Measurements from ENCODE around the gene THSD7A. TPM values are rescaled to one million over a fixed set of nuclear protein-coding genes. Genes with fewer than 3 reads are reported as not detected.

THSD7A gene
- total and polyA plus RNA-seq, 2 experiments from 2014 or later: 4.0 to 8.3 TPM

- H3K36me3 ChIP-seq (replicated peaks; ENCODE audit: insufficient read depth, low read depth): no peaks in the 10 kb centered on the region
- no peak overlapping the region for H2AFZ ChIP-seq
- H4K20me1 ChIP-seq (ENCODE audit: insufficient read depth, poor library complexity, severe bottlenecking): no peaks in the 10 kb centered on the region
- no peak overlapping the region for H3K27ac ChIP-seq
- no peak for DNase-seq (ENCODE audit: low spot score)
- H3K4me1 ChIP-seq (ENCODE audit: insufficient read depth): no peaks in the 10 kb centered on the region
- H3K79me2 ChIP-seq: no peaks in the 10 kb centered on the region
- no peaks in the 10 kb centered on the region for H3K9me3 ChIP-seq (ENCODE audit: low read depth)
- no peak overlapping the region for H3K4me2 ChIP-seq
- no peaks in the 10 kb centered on the region for H3K27me3 ChIP-seq
- no peaks in the 10 kb centered on the region for H3K9me2 ChIP-seq (replicated peaks; ENCODE audit: insufficient read depth)
- 73% methylated on average over 5 of the region's 5 CpGs for WGBS (ENCODE audit: low lambda C conversion rate, missing lambda C conversion rate)
- TF ChIP-seq CTCF (IDR thresholded peaks at IDR 0.05; ENCODE audit: poor library complexity): no peak
- no peak for TF ChIP-seq EZH2 (IDR thresholded peaks at IDR 0.05; ENCODE audit: borderline replicate concordance)
- no peak for TF ChIP-seq EZH2phosphoT487 (IDR thresholded peaks at IDR 0.05; ENCODE audit: low read depth, severe bottlenecking, unreplicated experiment)
- H3K4me3 ChIP-seq: no peak overlapping the region
These were observed 373.1 kb downstream of the THSD7A start for GRCh38 chr7:11458736-11459483.

- no peaks in the 10 kb centered on the region for H3K27me3 ChIP-seq
- TF ChIP-seq EZH2 (IDR thresholded peaks at IDR 0.05; ENCODE audit: borderline replicate concordance): no peak
- TF ChIP-seq EZH2phosphoT487 (IDR thresholded peaks at IDR 0.05; ENCODE audit: low read depth, severe bottlenecking, unreplicated experiment): no peak
- TF ChIP-seq CTCF (IDR thresholded peaks at IDR 0.05; ENCODE audit: poor library complexity): no peak
- no peak for DNase-seq (ENCODE audit: low spot score)
- H3K36me3 ChIP-seq (replicated peaks; ENCODE audit: insufficient read depth, low read depth): no peaks in the 10 kb centered on the region
- no peaks in the 10 kb centered on the region for H3K9me2 ChIP-seq (replicated peaks; ENCODE audit: insufficient read depth)
- no peak overlapping the region for H2AFZ ChIP-seq
- no peaks in the 10 kb centered on the region for H3K79me2 ChIP-seq
- no peak overlapping the region for H3K4me2 ChIP-seq
- H3K4me1 ChIP-seq (ENCODE audit: insufficient read depth): no peaks in the 10 kb centered on the region
- H3K27ac ChIP-seq: no peak overlapping the region
- no peaks in the 10 kb centered on the region for H3K9me3 ChIP-seq (ENCODE audit: low read depth)
- H3K4me3 ChIP-seq: no peak overlapping the region
- H4K20me1 ChIP-seq (ENCODE audit: insufficient read depth, poor library complexity, severe bottlenecking): no peaks in the 10 kb centered on the region
- 50% methylated on average over 3 of the region's 3 CpGs for WGBS (ENCODE audit: low lambda C conversion rate, missing lambda C conversion rate)
These were observed 374.6 kb downstream of the THSD7A start for GRCh38 chr7:11457419-11457818.

- Histone ChIP-seq H3K27ac (no peak overlapping the region), H3K4me2 (no peak overlapping the region), H3K9me2 (replicated peaks; ENCODE audit: insufficient read depth) (no peaks in the 10 kb centered on the region), H3K36me3 (replicated peaks; ENCODE audit: insufficient read depth, low read depth) (no peaks in the 10 kb centered on the region), H4K20me1 (ENCODE audit: insufficient read depth, poor library complexity, severe bottlenecking) (no peaks in the 10 kb centered on the region), H3K27me3 (no peaks in the 10 kb centered on the region), H3K79me2 (no peaks in the 10 kb centered on the region), H3K4me1 (ENCODE audit: insufficient read depth) (no peaks in the 10 kb centered on the region), H3K9me3 (ENCODE audit: low read depth) (no peaks in the 10 kb centered on the region), H3K4me3 (no peak overlapping the region), H2AFZ (no peak overlapping the region)
- 90% methylated on average over 1 of the region's 1 CpG for WGBS (ENCODE audit: low lambda C conversion rate, missing lambda C conversion rate)
- DNase-seq (ENCODE audit: low spot score): no peak
- TF ChIP-seq EZH2 (IDR thresholded peaks at IDR 0.05; ENCODE audit: borderline replicate concordance) (no peak), CTCF (IDR thresholded peaks at IDR 0.05; ENCODE audit: poor library complexity) (no peak), EZH2phosphoT487 (IDR thresholded peaks at IDR 0.05; ENCODE audit: low read depth, severe bottlenecking, unreplicated experiment) (no peak)
These were observed 375.4 kb downstream of the THSD7A start for GRCh38 chr7:11456574-11456973.

Measured in hepatocyte (in vitro differentiated cells).